Measurements from ENCODE around the gene SLC5A10.

GRCh38 chr17:18971801-18972200, 19.8 kb downstream of the SLC5A10 start:
- TF ChIP-seq, protein P1, sequence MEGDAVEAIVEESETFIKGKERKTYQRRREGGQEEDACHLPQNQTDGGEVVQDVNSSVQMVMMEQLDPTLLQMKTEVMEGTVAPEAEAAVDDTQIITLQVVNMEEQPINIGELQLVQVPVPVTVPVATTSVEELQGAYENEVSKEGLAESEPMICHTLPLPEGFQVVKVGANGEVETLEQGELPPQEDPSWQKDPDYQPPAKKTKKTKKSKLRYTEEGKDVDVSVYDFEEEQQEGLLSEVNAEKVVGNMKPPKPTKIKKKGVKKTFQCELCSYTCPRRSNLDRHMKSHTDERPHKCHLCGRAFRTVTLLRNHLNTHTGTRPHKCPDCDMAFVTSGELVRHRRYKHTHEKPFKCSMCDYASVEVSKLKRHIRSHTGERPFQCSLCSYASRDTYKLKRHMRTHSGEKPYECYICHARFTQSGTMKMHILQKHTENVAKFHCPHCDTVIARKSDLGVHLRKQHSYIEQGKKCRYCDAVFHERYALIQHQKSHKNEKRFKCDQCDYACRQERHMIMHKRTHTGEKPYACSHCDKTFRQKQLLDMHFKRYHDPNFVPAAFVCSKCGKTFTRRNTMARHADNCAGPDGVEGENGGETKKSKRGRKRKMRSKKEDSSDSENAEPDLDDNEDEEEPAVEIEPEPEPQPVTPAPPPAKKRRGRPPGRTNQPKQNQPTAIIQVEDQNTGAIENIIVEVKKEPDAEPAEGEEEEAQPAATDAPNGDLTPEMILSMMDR (optimal IDR thresholded peaks at IDR 0.05 in 1 of 3, IDR thresholded peaks at IDR 0.05 in 1 of 3, conservative IDR thresholded peaks at IDR 0.05 in 1 of 3; ENCODE audit: extremely low read depth in 1 of 3, insufficient read depth in 2 of 3, low read length in 3 of 3): no peak
- TF ChIP-seq EZH2 (IDR thresholded peaks at IDR 0.05; ENCODE audit: low read length): no peak

Data from keratinocyte (primary cell).